GM23248 (cell line): ENCODE measurements around the gene CEP78. TPM values are rescaled to one million over a fixed set of nuclear protein-coding genes. Genes with fewer than 3 reads are reported as not detected.
A peak's percentile ranks its signal among the peaks of the same experiment; 100 is the strongest.
"Not testable (repeated sequence)": the region's sequence is repeated elsewhere in the genome, so short reads cannot be mapped to it uniquely, and the experiment has no call there.

Experiments used
- DNase-seq: peaks from one replicate; pipeline ENCODE4 v3.0.0-alpha.2; 2015
- H2AFZ ChIP-seq: fragments of 200-600 bp; sonication (generic); 2 replicates; pipeline ENCODE4 v1.6.1; 2016; ENCODE audit warnings: antibody characterized with exemption
- H3F3A ChIP-seq: fragments of 200-600 bp; sonication (generic); 2 replicates; pipeline ENCODE4 v1.6.1; 2016; ENCODE audit warnings: mild to moderate bottlenecking, antibody characterized with exemption, mixed run types; ENCODE audit not compliant: insufficient read depth
- H3K27ac ChIP-seq: fragments of 200-600 bp; sonication (generic); 2 replicates; pipeline ENCODE4 v1.5.1; 2016; ENCODE audit warnings: mild to moderate bottlenecking
- H3K27me3 ChIP-seq: fragments of 200-600 bp; sonication (generic); replicated peaks from 2 replicates; pipeline ENCODE4 v1.6.1; 2016; ENCODE audit warnings: mild to moderate bottlenecking; ENCODE audit not compliant: insufficient read depth
- H3K36me3 ChIP-seq: fragments of 200-600 bp; sonication (generic); 2 replicates; pipeline ENCODE4 v1.6.1; 2016; ENCODE audit warnings: low read depth, mild to moderate bottlenecking
- H3K4me1 ChIP-seq: fragments of 200-600 bp; sonication (generic); 2 replicates; pipeline ENCODE4 v1.6.1; 2016; ENCODE audit warnings: mild to moderate bottlenecking; ENCODE audit not compliant: insufficient read depth
- H3K4me2 ChIP-seq: fragments of 200-600 bp; sonication (generic); one replicate; pipeline ENCODE4 v1.6.1; 2016; ENCODE audit warnings: mild to moderate bottlenecking; ENCODE audit not compliant: unreplicated experiment
- H3K4me3 ChIP-seq: fragments of 200-600 bp; sonication (generic); 2 replicates; pipeline ENCODE4 v1.5.1; 2016; ENCODE audit warnings: mild to moderate bottlenecking
- H3K79me2 ChIP-seq: fragments of 200-600 bp; sonication (generic); 2 replicates; pipeline ENCODE4 v1.6.1; 2016; ENCODE audit warnings: mild to moderate bottlenecking; ENCODE audit not compliant: insufficient read depth
- H3K9ac ChIP-seq: fragments of 200-600 bp; sonication (generic); 2 replicates; pipeline ENCODE4 v1.6.1; 2016; ENCODE audit warnings: mild to moderate bottlenecking
- H3K9me2 ChIP-seq: fragments of 200-600 bp; sonication (generic); 2 replicates; pipeline ENCODE4 v1.6.1; 2016; ENCODE audit warnings: mixed run types, mild to moderate bottlenecking, moderate library complexity; ENCODE audit not compliant: insufficient read depth
- H3K9me3 ChIP-seq: fragments of 200-600 bp; sonication (generic); one replicate; pipeline ENCODE4 v1.6.1; 2017; ENCODE audit warnings: low read depth
- H4K20me1 ChIP-seq: fragments of 200-600 bp; sonication (generic); 2 replicates; pipeline ENCODE4 v1.6.0; 2016; ENCODE audit not compliant: insufficient read depth
- EZH2 ChIP-seq: fragments of 200-600 bp; sonication (generic); IDR thresholded peaks from 2 replicates; pipeline ENCODE4 v1.6.1; 2018; ENCODE audit warnings: antibody characterized with exemption, mild to moderate bottlenecking; ENCODE audit not compliant: insufficient read depth, poor library complexity, severe bottlenecking
- EZH2phosphoT487 ChIP-seq: fragments of 200-600 bp; sonication (generic); IDR thresholded peaks from 2 replicates; pipeline ENCODE4 v1.6.1; 2018; ENCODE audit warnings: antibody characterized with exemption, moderate library complexity, mild to moderate bottlenecking, low read depth; ENCODE audit not compliant: insufficient read depth
- WGBS, 2 experiments: methylation state at CpG; one replicate each; pipeline ENCODE4 v1.1.6; 2015 to 2017; ENCODE audit warnings: low lambda C conversion rate in 2 of 2, low coverage in 1 of 2; ENCODE audit errors: missing lambda C conversion rate in 2 of 2; 5-methylcytosine and 5-hydroxymethylcytosine counted together
- in situ Hi-C: fragments of 300-500 bp; cut with MboI; formaldehyde crosslinking; loops from 2 replicates; pipeline ENCODE4 v1.15.0; 2020
- polyA plus RNA-seq: library from polyadenylated mRNA; unstranded; fragments of >200 nt; fragmentation: Nextera tagmentation; extraction: Ambion mirVana; gene quantifications from 2 replicates; pipeline ENCODE4 v1.2.1, GENCODE V29; 2016
- total RNA-seq: library from RNA; depleted of rRNA; stranded (reverse); fragments of >200 nt; shearing (Covaris generic); gene quantifications from 2 replicates; pipeline ENCODE4 v1.2.3, GENCODE V29; 2014

CEP78 gene
- total and polyA plus RNA-seq, 2 experiments from 2014 or later, result 9.1 to 13.8 TPM

DNA sequence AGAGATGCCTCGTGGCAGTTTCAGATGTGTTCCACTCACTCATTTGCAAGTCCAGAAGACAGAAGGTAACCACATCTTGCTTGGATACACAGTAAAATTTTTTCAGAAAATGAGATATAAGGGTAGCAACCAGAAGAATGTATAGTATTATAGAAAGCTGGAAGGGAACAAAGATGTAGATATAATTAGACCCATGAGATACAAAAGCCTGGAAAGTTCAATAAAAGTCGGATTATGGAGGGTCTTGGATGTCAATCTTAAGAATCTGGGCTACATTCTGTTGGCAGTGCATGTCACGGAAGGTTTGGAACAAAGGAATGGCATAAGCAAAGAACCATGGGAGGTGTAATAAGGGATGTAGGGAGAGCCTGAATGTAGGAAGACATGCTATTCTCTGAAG, 5.1 kb upstream of the CEP78 start:
- peaks cover 7% of the 10 kb centered on the region; the same call in 1 of the 2 replicates for H3K4me1 ChIP-seq
- no peak overlapping the region for H2AFZ ChIP-seq
- 45 to 49% methylated on average over 3 of the region's 3 CpGs for WGBS, 2 experiments
- H3K4me3 ChIP-seq, result no peak overlapping the region
- H3K79me2 ChIP-seq, result 0 out of 2 replicates have a peak, but pooled peaks cover 4% of the 10 kb centered on the region
- no peaks in the 10 kb centered on the region for H3K9me2 ChIP-seq
- no peaks in the 10 kb centered on the region for H3K36me3 ChIP-seq
- in situ Hi-C loops, result no loop called here
- no peak overlapping the region for H3K9ac ChIP-seq
- H4K20me1 ChIP-seq, result no peaks in the 10 kb centered on the region
- no peak for DNase-seq
- H3K27ac ChIP-seq, result no peak overlapping the region
- TF ChIP-seq EZH2, result no peak
- no peak for TF ChIP-seq EZH2phosphoT487
- H3K9me3 ChIP-seq, result no peaks in the 10 kb centered on the region
- H3K27me3 ChIP-seq, result no peaks in the 10 kb centered on the region
- no peak overlapping the region for H3K4me2 ChIP-seq
- peaks cover 9% of the 10 kb centered on the region; the same call in 1 of the 2 replicates for H3F3A ChIP-seq

DNA sequence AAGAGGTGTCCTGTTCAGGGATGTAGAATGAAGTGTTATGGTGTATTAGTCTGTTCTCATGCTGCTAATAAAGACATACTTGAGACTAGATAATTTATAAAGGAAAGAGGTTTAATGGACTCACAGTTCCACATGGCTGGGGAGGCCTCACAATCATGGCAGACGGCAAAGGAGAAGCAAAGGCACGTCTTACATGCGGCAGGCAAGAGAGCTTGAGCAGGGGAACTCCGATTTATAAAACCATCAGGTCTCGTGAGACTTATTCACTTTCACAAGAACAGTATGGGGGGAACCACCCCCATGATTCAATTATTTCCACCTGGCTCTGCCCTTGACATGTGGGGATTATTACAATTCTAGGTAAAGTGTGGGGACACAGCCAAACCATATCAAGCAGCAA, 3.4 kb upstream of the CEP78 start:
- H3K9me2 ChIP-seq, H3K27ac ChIP-seq, H3K4me2 ChIP-seq, H3F3A ChIP-seq, H4K20me1 ChIP-seq, in situ Hi-C loops, H3K36me3 ChIP-seq, H3K9ac ChIP-seq, DNase-seq, H3K9me3 ChIP-seq, H3K4me3 ChIP-seq, H2AFZ ChIP-seq, H3K27me3 ChIP-seq: not testable (repeated sequence)
- WGBS, 2 experiments, result 96% methylated on average over 5 of the region's 5 CpGs
- Histone ChIP-seq H3K79me2 (peaks cover 14% of the 10 kb centered on the region), H3K4me1 (peaks cover 10% of the 10 kb centered on the region; the same call in 1 of the 2 replicates)

DNA sequence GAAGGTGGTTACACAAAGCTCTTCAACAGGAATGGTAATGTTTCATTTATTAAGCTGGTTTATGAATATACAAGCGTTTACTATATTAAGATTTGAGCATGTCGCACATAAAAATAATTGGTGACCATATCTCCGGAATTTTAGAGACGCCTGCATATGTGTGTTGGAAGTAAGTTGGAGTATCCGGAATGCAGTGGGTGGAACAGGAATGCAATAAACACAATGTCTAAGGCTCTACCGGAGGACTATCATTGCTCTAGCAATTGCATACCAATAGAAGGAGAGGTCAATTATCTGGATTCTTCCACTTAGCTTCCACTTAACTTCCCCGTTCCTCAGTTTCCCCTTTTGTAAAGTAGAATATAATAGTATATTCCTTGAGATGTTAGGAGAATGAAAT, 1.1 kb upstream of the CEP78 start:
- Histone ChIP-seq H3K9ac (peak overlapping the region; percentile 86), H3K79me2 (peaks cover 16% of the 10 kb centered on the region), H3K36me3 (no peaks in the 10 kb centered on the region), H3F3A (peaks cover 9% of the 10 kb centered on the region; the same call in 1 of the 2 replicates), H3K27me3 (no peaks in the 10 kb centered on the region), H3K27ac (peak overlapping the region; percentile 70), H3K9me2 (no peaks in the 10 kb centered on the region), H3K4me3 (peak overlapping the region; percentile 92), H4K20me1 (no peaks in the 10 kb centered on the region), H3K4me1 (peaks cover 10% of the 10 kb centered on the region; the same call in 1 of the 2 replicates), H3K4me2 (peak overlapping the region; percentile 93), H3K9me3 (no peaks in the 10 kb centered on the region), H2AFZ (peak overlapping the region; percentile 98)
- 59% methylated on average over 7 of the region's 7 CpGs for WGBS, 2 experiments
- TF ChIP-seq EZH2, result no peak
- no peak for TF ChIP-seq EZH2phosphoT487
- in situ Hi-C loops, result no loop called here
- DNase-seq, result peak; percentile 39

DNA sequence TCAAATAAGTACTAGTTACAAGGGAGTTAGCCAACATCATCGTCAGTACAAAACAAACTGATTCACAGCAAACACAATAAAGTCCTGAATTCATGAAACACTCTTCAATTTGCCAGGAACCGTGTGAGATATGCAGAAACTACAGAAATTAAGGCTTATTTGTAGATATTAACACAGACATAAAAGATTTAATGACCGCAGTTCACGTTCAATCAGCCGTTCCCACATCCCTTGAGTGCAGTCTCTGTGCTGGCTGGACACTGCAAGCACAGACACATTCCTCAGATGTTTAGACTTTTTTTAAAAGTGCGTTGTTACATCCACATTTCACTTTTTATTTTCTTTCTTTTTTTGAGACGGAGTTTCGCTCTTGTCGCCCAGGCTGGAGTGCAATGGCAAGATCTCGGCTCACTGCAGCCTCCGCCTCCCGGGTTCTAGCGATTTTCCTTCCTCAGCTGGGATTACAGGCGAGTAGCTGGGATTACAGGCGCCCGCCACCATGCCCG, 566 bp upstream of the CEP78 start:
- Histone ChIP-seq H3K4me1 (peaks cover 10% of the 10 kb centered on the region; the same call in 1 of the 2 replicates), H3K4me2 (peak overlapping the region; percentile 93), H2AFZ (peak overlapping the region; percentile 98), H3K9me2 (no peaks in the 10 kb centered on the region), H3K4me3 (peak overlapping the region; percentile 92), H3K79me2 (peaks cover 16% of the 10 kb centered on the region), H3K9ac (peak overlapping the region; percentile 86), H3K27me3 (no peaks in the 10 kb centered on the region), H3K9me3 (no peaks in the 10 kb centered on the region), H3F3A (peaks cover 9% of the 10 kb centered on the region; the same call in 1 of the 2 replicates), H3K27ac (peak overlapping the region; percentile 70), H3K36me3 (no peaks in the 10 kb centered on the region), H4K20me1 (no peaks in the 10 kb centered on the region)
- in situ Hi-C loops, result no loop called here
- TF ChIP-seq EZH2phosphoT487 (no peak), EZH2 (no peak)
- 1% methylated on average over 17 of the region's 17 CpGs for WGBS, 2 experiments
- peak; percentile 61 for DNase-seq
